GM18505 (cell line): ENCODE results near the gene GLCCI1.
"Not testable (repeated sequence)": the region's sequence is repeated elsewhere in the genome, so short reads cannot be mapped to it uniquely, and the experiment has no call there.

Source experiments
- ATAC-seq: cut with Tn5 transposase; IDR thresholded peaks from one replicate; pipeline ENCODE4 v1.9.1; 2021; ENCODE audit not compliant: unreplicated experiment
- POLR2A ChIP-seq: IDR thresholded peaks from 4 replicates; pipeline ENCODE4 v1.6.1; 2011; ENCODE audit warnings: borderline replicate concordance; ENCODE audit not compliant: insufficient read depth, insufficient read length; ENCODE audit errors: extremely low read depth

The GLCCI1 gene

DNA sequence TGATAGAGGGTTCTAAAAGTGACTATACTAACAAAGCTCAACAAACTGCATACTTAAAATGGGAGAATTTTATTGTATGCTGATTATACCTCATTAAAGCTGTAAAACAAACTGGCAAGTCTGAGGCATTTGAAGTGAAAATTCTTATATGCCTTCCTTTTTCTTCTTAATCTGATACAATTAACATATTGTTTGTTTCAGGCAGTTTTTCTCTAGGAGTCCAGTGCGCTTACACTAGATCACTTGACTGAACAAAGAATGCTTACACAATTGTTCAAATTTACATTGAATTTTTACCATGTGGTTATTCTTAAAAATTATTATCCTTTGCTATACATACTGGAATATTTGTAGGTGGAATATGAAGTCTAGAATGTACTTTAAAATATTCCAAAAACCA is 89.0 kb downstream of the GLCCI1 start:
- no peak for TF ChIP-seq POLR2A
- no peak for ATAC-seq

DNA sequence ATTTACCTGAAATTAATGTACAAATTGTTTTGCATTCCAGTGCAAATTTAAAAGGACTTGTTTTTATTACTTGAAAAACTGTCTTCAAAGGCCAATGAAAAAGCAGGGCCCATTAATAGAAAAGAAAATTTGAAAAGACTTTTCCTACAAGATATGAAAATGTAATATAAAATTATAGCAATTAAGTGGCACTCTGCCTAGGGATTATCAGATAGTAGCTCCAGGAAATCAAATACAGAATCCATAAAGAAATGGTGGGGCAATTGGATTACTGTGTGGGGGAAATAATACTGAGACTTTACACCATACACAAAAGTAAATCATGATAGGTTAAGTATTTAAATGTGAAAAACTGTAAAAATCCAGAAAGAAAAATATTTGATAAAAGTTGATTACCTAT is 89.7 kb downstream of the GLCCI1 start:
- no peak for ATAC-seq
- no peak for TF ChIP-seq POLR2A

DNA sequence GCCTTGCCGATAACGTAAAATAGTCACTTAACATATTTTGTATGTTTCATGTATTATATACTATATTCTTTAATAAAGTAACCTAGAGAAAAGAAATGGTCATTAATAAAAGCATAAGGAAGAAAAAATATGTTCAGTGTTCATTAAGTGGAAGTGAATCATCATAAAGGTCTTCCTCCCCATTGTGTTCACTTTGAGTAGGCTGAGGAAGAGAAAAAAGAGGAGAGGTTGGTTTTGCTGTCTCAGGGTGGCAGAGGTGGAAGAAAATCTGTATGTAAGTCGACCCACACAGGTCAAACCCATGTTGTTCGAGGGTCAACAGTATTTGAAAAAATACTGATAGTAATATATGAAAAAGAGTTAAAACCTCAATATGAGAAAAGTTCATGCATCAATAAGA is 90.3 kb downstream of the GLCCI1 start:
- no peak for TF ChIP-seq POLR2A
- ATAC-seq = no peak

GRCh38 chr7:8060241-8060640 is 91.6 kb downstream of the GLCCI1 start:
- no peak for ATAC-seq
- TF ChIP-seq POLR2A = no peak

GRCh38 chr7:8063300-8063699 is 94.7 kb downstream of the GLCCI1 start:
- ATAC-seq = not testable (repeated sequence)

DNA sequence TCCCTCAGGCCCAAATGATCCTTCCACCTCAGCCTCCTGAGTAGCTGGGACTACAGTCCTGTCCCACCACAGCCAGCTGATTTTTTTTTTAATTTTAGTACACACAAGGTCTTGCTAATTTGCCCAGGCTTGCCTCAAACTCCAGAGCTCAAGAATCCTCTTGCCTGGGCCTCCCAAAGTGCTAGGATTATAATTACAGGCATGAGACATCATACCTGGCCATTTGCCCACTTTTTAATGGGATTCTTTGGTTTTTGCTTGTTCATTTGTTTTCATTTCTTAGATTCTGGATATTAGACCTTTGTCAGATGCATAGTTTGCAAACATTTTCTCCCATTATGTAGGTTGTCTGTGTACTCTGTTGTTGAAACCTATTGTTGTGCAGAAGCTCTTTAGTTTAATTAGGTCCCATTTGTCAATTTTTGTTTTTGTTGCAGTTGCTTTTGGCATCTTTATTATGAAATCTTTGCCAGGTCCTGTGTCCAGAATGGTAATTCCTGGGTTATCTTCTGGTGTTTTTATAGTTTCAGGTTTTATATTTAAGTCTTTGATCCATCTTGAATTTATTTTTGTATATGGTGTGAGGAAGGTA is 95.2 kb downstream of the GLCCI1 start:
- ATAC-seq = no peak
- TF ChIP-seq POLR2A = no peak

- ATAC-seq = no peak
- TF ChIP-seq POLR2A = no peak
Observed at GRCh38 chr7:8064828-8065227, 96.2 kb downstream of the GLCCI1 start.

- TF ChIP-seq POLR2A = no peak
- no peak for ATAC-seq
Observed at GRCh38 chr7:8065356-8065813, 96.8 kb downstream of the GLCCI1 start.

- ATAC-seq = no peak
- TF ChIP-seq POLR2A = no peak
Observed at GRCh38 chr7:8068892-8069686, 100.5 kb downstream of the GLCCI1 start.

- ATAC-seq = no peak
- no peak for TF ChIP-seq POLR2A
Observed at GRCh38 chr7:8070451-8071180, 102.0 kb downstream of the GLCCI1 start.

- no peak for TF ChIP-seq POLR2A
- ATAC-seq = no peak
Observed at GRCh38 chr7:8078418-8078817, 109.8 kb downstream of the GLCCI1 start.

DNA sequence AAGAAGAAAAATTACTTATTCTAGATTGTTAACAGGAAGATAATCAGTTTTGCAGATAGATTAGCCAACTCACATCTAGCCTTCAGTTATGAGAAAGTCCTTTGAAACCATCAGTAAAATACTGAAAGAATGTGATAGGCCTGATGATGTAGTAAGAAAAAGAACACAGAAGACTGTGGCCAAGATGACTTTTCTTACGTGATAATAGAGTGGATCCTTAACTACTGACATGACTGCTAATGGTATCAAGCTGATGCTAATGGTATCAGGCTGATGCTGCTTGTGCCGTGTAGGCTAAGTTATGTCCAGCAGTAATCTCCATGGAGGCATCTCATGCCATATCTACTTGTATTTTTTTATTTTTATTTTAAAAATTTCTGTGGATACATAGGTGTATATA is 114.2 kb downstream of the GLCCI1 start:
- ATAC-seq = no peak
- no peak for TF ChIP-seq POLR2A

DNA sequence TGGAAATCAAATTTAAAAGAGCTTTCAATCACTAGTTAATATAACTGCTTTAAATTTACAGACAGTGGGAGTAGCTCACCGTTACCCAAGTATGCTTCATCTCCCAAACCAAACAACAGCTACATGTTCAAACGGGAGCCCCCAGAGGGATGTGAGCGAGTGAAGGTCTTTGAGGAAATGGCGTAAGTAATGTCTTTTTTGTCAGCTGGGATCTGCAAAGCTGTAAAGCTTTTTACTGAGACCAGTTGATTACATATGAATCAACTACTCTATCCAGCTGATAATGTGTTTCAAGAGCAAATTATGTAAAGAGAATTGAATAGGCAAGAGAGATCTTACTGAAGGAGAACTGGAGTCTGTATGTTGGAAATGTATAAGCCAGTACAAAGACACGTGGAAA is 116.2 kb downstream of the GLCCI1 start:
- ATAC-seq = no peak
- TF ChIP-seq POLR2A = no peak

DNA sequence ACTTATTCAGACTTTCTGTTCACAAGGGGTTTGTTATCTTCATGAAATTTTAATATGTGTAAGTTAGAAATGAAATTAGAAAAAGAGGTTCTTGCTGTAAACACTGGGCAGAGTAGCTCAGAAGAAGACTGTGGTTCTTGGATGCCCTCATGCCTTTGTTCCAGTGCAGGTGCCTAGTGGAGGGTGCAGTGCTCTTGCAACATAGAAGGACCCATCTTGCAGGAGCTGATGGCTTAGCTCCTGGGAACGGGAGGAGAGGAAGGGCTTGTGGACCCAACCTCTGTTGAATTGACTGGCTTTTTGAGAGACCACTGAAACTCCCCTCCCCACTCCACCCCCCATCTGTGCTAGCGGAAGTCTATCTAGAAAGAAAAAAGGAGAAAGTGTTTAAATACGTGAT is 116.8 kb downstream of the GLCCI1 start:
- no peak for TF ChIP-seq POLR2A
- no peak for ATAC-seq
